IMR-90 (cell line): ENCODE results near the gene NPY4R2. TPM values are rescaled to one million over a fixed set of nuclear protein-coding genes. Genes with fewer than 3 reads are reported as not detected.
"Not testable (repeated sequence)": the region's sequence is repeated elsewhere in the genome, so short reads cannot be mapped to it uniquely, and the experiment has no call there.

Experiments
- ATAC-seq: fragments of 200-7000 bp; cut with Tn5 transposase; 2 replicates; pipeline ENCODE4 v1.9.1; 2020; ENCODE audit warnings: low read depth, mild to moderate bottlenecking, moderate library complexity
- BruUV-seq: library from RNA; stranded (reverse); fragments of 400-500 nt; replicated peaks from 2 replicates; lab custom pipeline; 2021; lab: Mats Ljungman, UMichigan
- CTCF ChIA-PET: fragments of 300-600 bp; formaldehyde crosslinking; extraction: SDS; loops from one replicate; lab custom pipeline; 2021; ENCODE audit warnings: antibody characterized with exemption; lab: Yijun Ruan, JAX
- POLR2A ChIA-PET: fragments of 300-600 bp; sonication (Branson Sonifier 250); formaldehyde crosslinking; loops from one replicate; lab custom pipeline; 2022; ENCODE audit warnings: antibody characterized with exemption; ENCODE audit not compliant: unreplicated experiment; lab: Charles Lee
- DNase-seq: peaks from one replicate; pipeline ENCODE4 v3.0.0; 2013
- H2AFZ ChIP-seq: replicated peaks from 2 replicates; pipeline ENCODE3; 2013; ENCODE audit warnings: low read length, mild to moderate bottlenecking; ENCODE audit not compliant: poor library complexity
- H2AK5ac ChIP-seq: 2 replicates; pipeline ENCODE4 v1.6.1; 2013; ENCODE audit warnings: low read depth, low read length, inconsistent platforms
- H2AK9ac ChIP-seq: replicated peaks from 2 replicates; pipeline ENCODE3; 2013; ENCODE audit warnings: mild to moderate bottlenecking, low read depth, low read length, moderate library complexity; ENCODE audit not compliant: poor library complexity
- H2BK120ac ChIP-seq: 2 replicates; pipeline ENCODE4 v1.6.1; 2013; ENCODE audit warnings: low read depth, low read length, inconsistent platforms
- H2BK15ac ChIP-seq: 3 replicates; pipeline ENCODE4 v1.6.1; 2013; ENCODE audit warnings: low read depth, low read length, inconsistent platforms
- H2BK20ac ChIP-seq: 2 replicates; pipeline ENCODE4 v1.6.1; 2013; ENCODE audit warnings: low read depth, mild to moderate bottlenecking, inconsistent platforms, low read length, moderate library complexity
- H2BK5ac ChIP-seq: 2 replicates; pipeline ENCODE4 v1.6.1; 2013; ENCODE audit warnings: mild to moderate bottlenecking, low read depth, low read length, inconsistent platforms; ENCODE audit not compliant: poor library complexity, severe bottlenecking
- H3K14ac ChIP-seq: replicated peaks from 2 replicates; pipeline ENCODE4 v1.6.1; 2013; ENCODE audit warnings: low read depth, low read length, inconsistent platforms
- H3K18ac ChIP-seq: 2 replicates; pipeline ENCODE4 v1.6.1; 2013; ENCODE audit warnings: low read depth, low read length, control low read depth
- H3K23ac ChIP-seq: 2 replicates; pipeline ENCODE4 v1.6.1; 2013; ENCODE audit warnings: low read depth, low read length, inconsistent platforms
- H3K27ac ChIP-seq: 2 replicates; pipeline ENCODE4 v1.5.1; 2013; ENCODE audit warnings: mild to moderate bottlenecking, control low read depth, low read length; ENCODE audit not compliant: insufficient read depth
- H3K27me3 ChIP-seq: 2 replicates; pipeline ENCODE4 v1.6.1; 2013; ENCODE audit warnings: low read length; ENCODE audit not compliant: control insufficient read depth, insufficient read depth
- H3K36me3 ChIP-seq: 2 replicates; pipeline ENCODE4 v1.6.1; 2013; ENCODE audit warnings: low read length, mixed read lengths; ENCODE audit not compliant: control insufficient read depth, insufficient read depth
- H3K4ac ChIP-seq: 2 replicates; pipeline ENCODE4 v1.6.1; 2013; ENCODE audit warnings: low read depth, low read length, inconsistent platforms
- H3K4me1 ChIP-seq: 2 replicates; pipeline ENCODE4 v1.6.1; 2013; ENCODE audit warnings: low read length, mixed read lengths; ENCODE audit not compliant: control insufficient read depth, insufficient read depth
- H3K4me2 ChIP-seq: 2 replicates; pipeline ENCODE4 v1.6.1; 2013; ENCODE audit warnings: low read depth, mild to moderate bottlenecking, control low read depth, low read length, moderate library complexity
- H3K4me3 ChIP-seq: 2 replicates; pipeline ENCODE4 v1.5.1; 2013; ENCODE audit warnings: low read depth, mild to moderate bottlenecking, control low read depth, low read length, moderate library complexity; ENCODE audit not compliant: insufficient read depth
- H3K56ac ChIP-seq: 2 replicates; pipeline ENCODE4 v1.6.1; 2013; ENCODE audit warnings: low read length, inconsistent platforms; ENCODE audit not compliant: insufficient read depth; ENCODE audit errors: extremely low read depth
- H3K79me1 ChIP-seq, 2 experiments: 2 replicates each; pipeline ENCODE4 v1.6.1; 2013; ENCODE audit warnings: low read length in 2 of 2, inconsistent platforms in 1 of 2, low read depth in 1 of 2
- H3K9ac ChIP-seq: 2 replicates; pipeline ENCODE4 v1.6.1; 2013; ENCODE audit warnings: low read depth, low read length, control low read depth
- H3K9me1 ChIP-seq: 2 replicates; pipeline ENCODE4 v1.6.1; 2013; ENCODE audit warnings: low read length, inconsistent platforms; ENCODE audit not compliant: insufficient read depth
- H3K9me3 ChIP-seq: 2 replicates; pipeline ENCODE4 v1.6.1; 2013; ENCODE audit warnings: low read length; ENCODE audit not compliant: control insufficient read depth, insufficient read depth
- H4K20me1 ChIP-seq: 2 replicates; pipeline ENCODE4 v1.6.1; 2013; ENCODE audit warnings: low read length, inconsistent platforms; ENCODE audit not compliant: insufficient read depth
- H4K5ac ChIP-seq: 2 replicates; pipeline ENCODE4 v1.6.1; 2013; ENCODE audit warnings: mild to moderate bottlenecking, low read depth, low read length, control low read depth
- H4K8ac ChIP-seq, 2 experiments: 2 replicates each; pipeline ENCODE4 v1.6.1; 2013; ENCODE audit warnings: low read depth in 2 of 2, low read length in 2 of 2, control low read depth in 1 of 2, inconsistent platforms in 1 of 2
- H4K91ac ChIP-seq: 2 replicates; pipeline ENCODE4 v1.6.1; 2013; ENCODE audit warnings: low read depth, low read length, inconsistent platforms; ENCODE audit not compliant: insufficient read depth
- BHLHE40 ChIP-seq: fragments of 150-350 bp; IDR thresholded peaks from 2 replicates; pipeline ENCODE4 v1.6.1; 2016; ENCODE audit warnings: mild to moderate bottlenecking, low read depth, low read length
- WGBS, 2 experiments: methylation state at CpG; one replicate each; pipeline versions ENCODE4 v1.1.5 to v1.1.7; 2013; ENCODE audit warnings: missing lambda C conversion rate in 2 of 2; ENCODE audit not compliant: insufficient read length in 1 of 2; ENCODE audit errors: extremely low coverage in 2 of 2; 5-methylcytosine and 5-hydroxymethylcytosine counted together
- dilution Hi-C: fragments of 300-500 bp; cut with HindIII; formaldehyde crosslinking; loops from one replicate; pipeline ENCODE4 v1.14.3; 2018; ENCODE audit warnings: low sequenced_read_pairs; ENCODE audit not compliant: unreplicated experiment
- in situ Hi-C: fragments of 300-500 bp; cut with MboI; formaldehyde crosslinking; loops from 3 replicates; pipeline ENCODE4 v1.14.3; 2019; ENCODE audit warnings: low sequenced_read_pairs, inconsistent platforms, mixed read lengths
- intact Hi-C: fragments of 100-400 bp; cut with micrococcal nuclease; formaldehyde crosslinking; loops from 2 replicates; pipeline ENCODE4 v1.10.0; 2022
- polyA plus RNA-seq, 3 experiments: library from polyadenylated mRNA; depleted of rRNA; stranded (reverse); fragments of >200 nt; gene quantifications; 2 replicates each; pipeline ENCODE4 v1.2.3, GENCODE V29; 2012; ENCODE audit warnings: low replicate concordance in 1 of 3
- total RNA-seq: library from RNA; depleted of rRNA; stranded (reverse); fragments of >200 nt; gene quantifications from 2 replicates; pipeline ENCODE4 v1.2.3, GENCODE V29; 2012

Gene NPY4R2
- total and polyA plus RNA-seq, 2 of the 4 experiments (the other 2 are of a cell fraction): 0.36 to 0.38 TPM

DNA sequence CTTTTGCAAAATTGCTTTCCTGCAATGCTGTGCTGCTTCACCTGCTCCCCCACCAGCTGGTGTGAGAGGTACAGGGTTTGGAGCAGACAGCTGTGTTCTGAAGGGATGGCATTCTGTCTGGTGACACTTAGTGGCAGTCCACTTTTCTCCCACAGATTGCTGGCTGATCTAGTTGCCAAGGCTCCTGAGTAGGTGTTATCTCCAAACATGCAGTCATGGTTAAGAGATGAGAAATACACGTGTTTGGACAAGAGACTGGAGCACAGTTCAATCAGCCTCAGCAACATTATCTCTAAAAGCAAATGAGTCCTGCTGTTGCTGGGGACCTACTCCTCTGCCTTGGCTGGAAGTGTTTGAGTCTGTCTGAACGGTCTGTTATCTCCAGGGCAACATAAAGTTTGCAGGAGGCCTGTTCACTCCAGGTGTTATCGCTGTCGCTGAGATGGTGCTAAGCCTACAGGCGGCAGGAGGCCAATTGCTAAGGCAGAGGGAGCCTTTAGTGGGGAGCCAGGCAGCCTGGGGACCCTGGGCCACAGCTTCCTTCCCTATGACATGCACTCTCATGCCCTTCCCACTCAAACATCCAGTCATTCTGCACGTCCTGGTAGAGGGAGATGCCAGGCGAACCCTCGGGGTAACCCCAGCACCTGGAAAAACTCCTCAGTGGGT lies 24.0 kb downstream of the NPY4R2 start:
- TF ChIP-seq BHLHE40: 0 out of 2 replicates have a peak, but pooled peaks have one; percentile 21
- H3K14ac ChIP-seq, CTCF ChIA-PET, H3K27ac ChIP-seq, H2BK20ac ChIP-seq, H4K8ac ChIP-seq, H3K79me1 ChIP-seq, H3K4me2 ChIP-seq, BruUV-seq, in situ Hi-C loops, H4K5ac ChIP-seq, POLR2A ChIA-PET, H3K4me1 ChIP-seq, H4K20me1 ChIP-seq, H2AFZ ChIP-seq, H3K4ac ChIP-seq, H2BK5ac ChIP-seq, H3K9me3 ChIP-seq, H3K9me1 ChIP-seq, H3K4me3 ChIP-seq, H3K27me3 ChIP-seq, H3K56ac ChIP-seq, dilution Hi-C loops, intact Hi-C loops, H3K18ac ChIP-seq, H2BK15ac ChIP-seq, H2AK5ac ChIP-seq, H3K23ac ChIP-seq, H3K36me3 ChIP-seq, H3K9ac ChIP-seq, H2BK120ac ChIP-seq, H2AK9ac ChIP-seq, H4K91ac ChIP-seq: not testable (repeated sequence)
- DNase-seq (peak; percentile 16), ATAC-seq (peak; percentile 59)
- no CpG with 5 or more reads among the region's 8 CpGs for whole genome bisulfite sequencing, 2 experiments

GRCh38 chr10:47943328-47943727 lies 24.9 kb downstream of the NPY4R2 start:
- POLR2A ChIA-PET: not testable (repeated sequence)

More at GRCh38 chr10:47943328-47943727, 24.9 kb downstream of the NPY4R2 start:
- H3K4me2 ChIP-seq, H2AK9ac ChIP-seq, in situ Hi-C loops, H3K9me1 ChIP-seq, ATAC-seq, H4K91ac ChIP-seq, DNase-seq, H3K9me3 ChIP-seq, H4K5ac ChIP-seq, H3K56ac ChIP-seq, H2AK5ac ChIP-seq, H2AFZ ChIP-seq, H3K4ac ChIP-seq, H4K20me1 ChIP-seq, H3K27ac ChIP-seq, BruUV-seq, H3K4me1 ChIP-seq, CTCF ChIA-PET, intact Hi-C loops, H3K4me3 ChIP-seq, H2BK5ac ChIP-seq, H2BK15ac ChIP-seq, H3K79me1 ChIP-seq, H3K9ac ChIP-seq, H3K36me3 ChIP-seq, dilution Hi-C loops, H3K14ac ChIP-seq, H3K23ac ChIP-seq, H2BK120ac ChIP-seq, H4K8ac ChIP-seq, H3K27me3 ChIP-seq, H3K18ac ChIP-seq, H2BK20ac ChIP-seq: not testable (repeated sequence)
- WGBS, 2 experiments: no CpG with 5 or more reads among the region's 4 CpGs
